ENCODE measurements around the gene ZFP36. TPM values are rescaled to one million over a fixed set of nuclear protein-coding genes. Genes with fewer than 3 reads are reported as not detected.

ZFP36 gene
- total RNA-seq, 1 experiment from 2014 or later: 17.3 TPM

DNA sequence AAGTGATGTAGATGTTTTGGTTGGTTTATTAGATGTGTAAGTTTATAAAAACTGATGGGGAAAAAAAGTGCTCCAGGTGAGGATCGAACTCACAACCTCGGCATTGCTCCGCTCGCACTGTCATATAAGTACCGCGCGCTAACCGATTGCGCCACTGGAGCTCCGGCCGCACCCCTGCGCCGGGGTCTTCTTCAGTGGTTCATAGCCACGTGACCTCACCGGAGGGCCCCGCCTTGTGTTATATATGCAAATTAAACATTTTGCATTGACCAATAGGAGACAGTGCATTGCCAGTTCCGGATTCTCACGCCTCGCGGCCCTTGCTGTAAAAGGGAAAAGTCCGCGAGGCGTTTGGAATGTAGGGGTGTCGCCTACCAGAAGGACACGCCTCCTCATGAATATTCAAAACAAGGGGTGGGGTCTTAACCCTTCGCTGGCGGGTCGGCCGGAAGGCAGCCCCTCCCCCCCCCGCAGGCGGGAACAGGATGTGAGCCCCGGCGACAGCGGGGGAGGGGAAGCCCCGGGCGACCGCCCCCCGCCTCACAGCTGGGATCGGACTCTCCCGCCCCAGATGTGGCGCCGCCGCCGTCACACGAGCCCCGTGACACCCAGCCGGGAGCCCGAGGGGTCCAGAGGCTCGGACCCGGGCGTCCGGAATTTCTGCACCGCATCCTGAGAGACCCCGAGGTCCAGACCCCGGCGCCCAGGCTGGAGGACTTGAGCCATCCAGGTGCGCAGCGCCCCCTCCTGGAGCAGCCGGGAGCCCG is 5.6 kb downstream of the ZFP36 start, which contains the start of gene PLEKHG2 (continued):
- TF ChIP-seq ZNF317 (CRISPR knock-in tag; IDR thresholded peaks at IDR 0.05; ENCODE audit: borderline replicate concordance, low read depth) (no peak), PRRX2 (CRISPR knock-in tag; IDR thresholded peaks at IDR 0.05) (0 out of 2 replicates have a peak, but pooled peaks have one; percentile 37), ZNF396 (CRISPR knock-in tag; IDR thresholded peaks at IDR 0.05; ENCODE audit: borderline replicate concordance) (no peak), OVOL2 (CRISPR knock-in tag; IDR thresholded peaks at IDR 0.05; ENCODE audit: borderline replicate concordance) (no peak), FOXP1 (CRISPR knock-in tag; IDR thresholded peaks at IDR 0.05; ENCODE audit: borderline replicate concordance) (peak; percentile 26; the same call in 1 of the 2 replicates), HMGA2 (CRISPR knock-in tag; IDR thresholded peaks at IDR 0.05) (peak; percentile 50; the same call in 1 of the 2 replicates), GTF2I (CRISPR knock-in tag; conservative IDR thresholded peaks at IDR 0.05) (no peak), MXD4 (CRISPR knock-in tag; IDR thresholded peaks at IDR 0.05; ENCODE audit: borderline replicate concordance) (no peak), ZNF219 (CRISPR knock-in tag; IDR thresholded peaks at IDR 0.05; ENCODE audit: borderline replicate concordance) (no peak), FOXK1 (CRISPR knock-in tag; IDR thresholded peaks at IDR 0.05) (no peak), CBFB (CRISPR knock-in tag; IDR thresholded peaks at IDR 0.05; ENCODE audit: low read depth) (no peak)
- TF ChIP-seq, protein P1, sequence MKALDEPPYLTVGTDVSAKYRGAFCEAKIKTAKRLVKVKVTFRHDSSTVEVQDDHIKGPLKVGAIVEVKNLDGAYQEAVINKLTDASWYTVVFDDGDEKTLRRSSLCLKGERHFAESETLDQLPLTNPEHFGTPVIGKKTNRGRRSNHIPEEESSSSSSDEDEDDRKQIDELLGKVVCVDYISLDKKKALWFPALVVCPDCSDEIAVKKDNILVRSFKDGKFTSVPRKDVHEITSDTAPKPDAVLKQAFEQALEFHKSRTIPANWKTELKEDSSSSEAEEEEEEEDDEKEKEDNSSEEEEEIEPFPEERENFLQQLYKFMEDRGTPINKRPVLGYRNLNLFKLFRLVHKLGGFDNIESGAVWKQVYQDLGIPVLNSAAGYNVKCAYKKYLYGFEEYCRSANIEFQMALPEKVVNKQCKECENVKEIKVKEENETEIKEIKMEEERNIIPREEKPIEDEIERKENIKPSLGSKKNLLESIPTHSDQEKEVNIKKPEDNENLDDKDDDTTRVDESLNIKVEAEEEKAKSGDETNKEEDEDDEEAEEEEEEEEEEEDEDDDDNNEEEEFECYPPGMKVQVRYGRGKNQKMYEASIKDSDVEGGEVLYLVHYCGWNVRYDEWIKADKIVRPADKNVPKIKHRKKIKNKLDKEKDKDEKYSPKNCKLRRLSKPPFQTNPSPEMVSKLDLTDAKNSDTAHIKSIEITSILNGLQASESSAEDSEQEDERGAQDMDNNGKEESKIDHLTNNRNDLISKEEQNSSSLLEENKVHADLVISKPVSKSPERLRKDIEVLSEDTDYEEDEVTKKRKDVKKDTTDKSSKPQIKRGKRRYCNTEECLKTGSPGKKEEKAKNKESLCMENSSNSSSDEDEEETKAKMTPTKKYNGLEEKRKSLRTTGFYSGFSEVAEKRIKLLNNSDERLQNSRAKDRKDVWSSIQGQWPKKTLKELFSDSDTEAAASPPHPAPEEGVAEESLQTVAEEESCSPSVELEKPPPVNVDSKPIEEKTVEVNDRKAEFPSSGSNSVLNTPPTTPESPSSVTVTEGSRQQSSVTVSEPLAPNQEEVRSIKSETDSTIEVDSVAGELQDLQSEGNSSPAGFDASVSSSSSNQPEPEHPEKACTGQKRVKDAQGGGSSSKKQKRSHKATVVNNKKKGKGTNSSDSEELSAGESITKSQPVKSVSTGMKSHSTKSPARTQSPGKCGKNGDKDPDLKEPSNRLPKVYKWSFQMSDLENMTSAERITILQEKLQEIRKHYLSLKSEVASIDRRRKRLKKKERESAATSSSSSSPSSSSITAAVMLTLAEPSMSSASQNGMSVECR (CRISPR knock-in tag; IDR thresholded peaks at IDR 0.05; ENCODE audit: borderline replicate concordance): peak; percentile 30; the same call in 1 of the 2 replicates
- TF ChIP-seq, protein P2, sequence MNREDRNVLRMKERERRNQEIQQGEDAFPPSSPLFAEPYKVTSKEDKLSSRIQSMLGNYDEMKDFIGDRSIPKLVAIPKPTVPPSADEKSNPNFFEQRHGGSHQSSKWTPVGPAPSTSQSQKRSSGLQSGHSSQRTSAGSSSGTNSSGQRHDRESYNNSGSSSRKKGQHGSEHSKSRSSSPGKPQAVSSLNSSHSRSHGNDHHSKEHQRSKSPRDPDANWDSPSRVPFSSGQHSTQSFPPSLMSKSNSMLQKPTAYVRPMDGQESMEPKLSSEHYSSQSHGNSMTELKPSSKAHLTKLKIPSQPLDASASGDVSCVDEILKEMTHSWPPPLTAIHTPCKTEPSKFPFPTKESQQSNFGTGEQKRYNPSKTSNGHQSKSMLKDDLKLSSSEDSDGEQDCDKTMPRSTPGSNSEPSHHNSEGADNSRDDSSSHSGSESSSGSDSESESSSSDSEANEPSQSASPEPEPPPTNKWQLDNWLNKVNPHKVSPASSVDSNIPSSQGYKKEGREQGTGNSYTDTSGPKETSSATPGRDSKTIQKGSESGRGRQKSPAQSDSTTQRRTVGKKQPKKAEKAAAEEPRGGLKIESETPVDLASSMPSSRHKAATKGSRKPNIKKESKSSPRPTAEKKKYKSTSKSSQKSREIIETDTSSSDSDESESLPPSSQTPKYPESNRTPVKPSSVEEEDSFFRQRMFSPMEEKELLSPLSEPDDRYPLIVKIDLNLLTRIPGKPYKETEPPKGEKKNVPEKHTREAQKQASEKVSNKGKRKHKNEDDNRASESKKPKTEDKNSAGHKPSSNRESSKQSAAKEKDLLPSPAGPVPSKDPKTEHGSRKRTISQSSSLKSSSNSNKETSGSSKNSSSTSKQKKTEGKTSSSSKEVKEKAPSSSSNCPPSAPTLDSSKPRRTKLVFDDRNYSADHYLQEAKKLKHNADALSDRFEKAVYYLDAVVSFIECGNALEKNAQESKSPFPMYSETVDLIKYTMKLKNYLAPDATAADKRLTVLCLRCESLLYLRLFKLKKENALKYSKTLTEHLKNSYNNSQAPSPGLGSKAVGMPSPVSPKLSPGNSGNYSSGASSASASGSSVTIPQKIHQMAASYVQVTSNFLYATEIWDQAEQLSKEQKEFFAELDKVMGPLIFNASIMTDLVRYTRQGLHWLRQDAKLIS (CRISPR knock-in tag; IDR thresholded peaks at IDR 0.05; ENCODE audit: borderline replicate concordance): no peak
- TF ChIP-seq, protein P3, sequence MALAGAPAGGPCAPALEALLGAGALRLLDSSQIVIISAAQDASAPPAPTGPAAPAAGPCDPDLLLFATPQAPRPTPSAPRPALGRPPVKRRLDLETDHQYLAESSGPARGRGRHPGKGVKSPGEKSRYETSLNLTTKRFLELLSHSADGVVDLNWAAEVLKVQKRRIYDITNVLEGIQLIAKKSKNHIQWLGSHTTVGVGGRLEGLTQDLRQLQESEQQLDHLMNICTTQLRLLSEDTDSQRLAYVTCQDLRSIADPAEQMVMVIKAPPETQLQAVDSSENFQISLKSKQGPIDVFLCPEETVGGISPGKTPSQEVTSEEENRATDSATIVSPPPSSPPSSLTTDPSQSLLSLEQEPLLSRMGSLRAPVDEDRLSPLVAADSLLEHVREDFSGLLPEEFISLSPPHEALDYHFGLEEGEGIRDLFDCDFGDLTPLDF (CRISPR knock-in tag; IDR thresholded peaks at IDR 0.05): 0 out of 2 replicates have a peak, but pooled peaks have one; percentile 67
- TF ChIP-seq, protein P4, sequence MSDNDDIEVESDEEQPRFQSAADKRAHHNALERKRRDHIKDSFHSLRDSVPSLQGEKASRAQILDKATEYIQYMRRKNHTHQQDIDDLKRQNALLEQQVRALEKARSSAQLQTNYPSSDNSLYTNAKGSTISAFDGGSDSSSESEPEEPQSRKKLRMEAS (CRISPR knock-in tag; IDR thresholded peaks at IDR 0.05): no peak; the same call in 1 of the 2 replicates
- TF ChIP-seq, protein P5, sequence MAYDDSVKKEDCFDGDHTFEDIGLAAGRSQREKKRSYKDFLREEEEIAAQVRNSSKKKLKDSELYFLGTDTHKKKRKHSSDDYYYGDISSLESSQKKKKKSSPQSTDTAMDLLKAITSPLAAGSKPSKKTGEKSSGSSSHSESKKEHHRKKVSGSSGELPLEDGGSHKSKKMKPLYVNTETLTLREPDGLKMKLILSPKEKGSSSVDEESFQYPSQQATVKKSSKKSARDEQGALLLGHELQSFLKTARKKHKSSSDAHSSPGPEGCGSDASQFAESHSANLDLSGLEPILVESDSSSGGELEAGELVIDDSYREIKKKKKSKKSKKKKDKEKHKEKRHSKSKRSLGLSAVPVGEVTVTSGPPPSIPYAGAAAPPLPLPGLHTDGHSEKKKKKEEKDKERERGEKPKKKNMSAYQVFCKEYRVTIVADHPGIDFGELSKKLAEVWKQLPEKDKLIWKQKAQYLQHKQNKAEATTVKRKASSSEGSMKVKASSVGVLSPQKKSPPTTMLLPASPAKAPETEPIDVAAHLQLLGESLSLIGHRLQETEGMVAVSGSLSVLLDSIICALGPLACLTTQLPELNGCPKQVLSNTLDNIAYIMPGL (CRISPR knock-in tag; IDR thresholded peaks at IDR 0.05): peak; percentile 82; the same call in 1 of the 2 replicates
- TF ChIP-seq, protein P6, sequence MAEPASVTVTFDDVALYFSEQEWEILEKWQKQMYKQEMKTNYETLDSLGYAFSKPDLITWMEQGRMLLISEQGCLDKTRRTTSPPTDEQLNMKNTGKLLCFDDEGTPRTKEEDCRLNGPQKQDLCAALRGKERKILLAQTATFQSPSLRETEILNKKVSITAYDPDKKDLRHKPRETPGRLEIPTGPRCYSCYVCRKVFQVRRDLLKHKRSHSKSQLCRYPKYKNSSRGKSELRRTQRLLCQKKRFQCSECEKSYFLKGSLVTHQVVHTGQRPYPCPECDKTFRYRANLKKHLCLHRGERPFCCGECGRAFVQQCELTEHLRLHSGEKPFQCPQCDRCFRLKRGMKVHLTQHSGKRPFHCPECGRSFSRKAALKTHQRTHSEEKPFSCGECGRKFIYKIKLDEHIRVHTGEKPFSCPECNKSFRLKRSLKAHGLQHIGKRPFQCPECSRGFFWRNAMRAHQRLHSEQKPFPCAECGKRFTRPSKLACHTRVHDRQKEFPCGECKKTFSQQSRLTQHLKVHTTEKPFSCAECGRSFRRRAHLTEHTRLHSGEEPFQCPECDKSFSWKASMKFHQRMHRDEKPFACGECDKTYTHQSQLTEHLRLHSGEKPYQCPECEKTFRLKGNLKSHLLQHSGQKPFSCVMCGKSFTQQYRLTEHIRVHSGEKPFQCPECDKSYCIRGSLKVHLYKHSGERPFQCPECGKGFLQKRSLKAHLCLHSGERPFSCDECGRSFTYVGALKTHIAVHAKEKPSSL (CRISPR knock-in tag; conservative IDR thresholded peaks at IDR 0.05): no peak
- TF ChIP-seq, protein P7, sequence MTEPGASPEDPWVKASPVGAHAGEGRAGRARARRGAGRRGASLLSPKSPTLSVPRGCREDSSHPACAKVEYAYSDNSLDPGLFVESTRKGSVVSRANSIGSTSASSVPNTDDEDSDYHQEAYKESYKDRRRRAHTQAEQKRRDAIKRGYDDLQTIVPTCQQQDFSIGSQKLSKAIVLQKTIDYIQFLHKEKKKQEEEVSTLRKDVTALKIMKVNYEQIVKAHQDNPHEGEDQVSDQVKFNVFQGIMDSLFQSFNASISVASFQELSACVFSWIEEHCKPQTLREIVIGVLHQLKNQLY (CRISPR knock-in tag; IDR thresholded peaks at IDR 0.05): no peak
- TF ChIP-seq, protein P8, sequence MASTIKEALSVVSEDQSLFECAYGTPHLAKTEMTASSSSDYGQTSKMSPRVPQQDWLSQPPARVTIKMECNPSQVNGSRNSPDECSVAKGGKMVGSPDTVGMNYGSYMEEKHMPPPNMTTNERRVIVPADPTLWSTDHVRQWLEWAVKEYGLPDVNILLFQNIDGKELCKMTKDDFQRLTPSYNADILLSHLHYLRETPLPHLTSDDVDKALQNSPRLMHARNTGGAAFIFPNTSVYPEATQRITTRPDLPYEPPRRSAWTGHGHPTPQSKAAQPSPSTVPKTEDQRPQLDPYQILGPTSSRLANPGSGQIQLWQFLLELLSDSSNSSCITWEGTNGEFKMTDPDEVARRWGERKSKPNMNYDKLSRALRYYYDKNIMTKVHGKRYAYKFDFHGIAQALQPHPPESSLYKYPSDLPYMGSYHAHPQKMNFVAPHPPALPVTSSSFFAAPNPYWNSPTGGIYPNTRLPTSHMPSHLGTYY (CRISPR knock-in tag; IDR thresholded peaks at IDR 0.05): 0 out of 2 replicates have a peak, but pooled peaks have one; percentile 73
- TF ChIP-seq, protein P9, sequence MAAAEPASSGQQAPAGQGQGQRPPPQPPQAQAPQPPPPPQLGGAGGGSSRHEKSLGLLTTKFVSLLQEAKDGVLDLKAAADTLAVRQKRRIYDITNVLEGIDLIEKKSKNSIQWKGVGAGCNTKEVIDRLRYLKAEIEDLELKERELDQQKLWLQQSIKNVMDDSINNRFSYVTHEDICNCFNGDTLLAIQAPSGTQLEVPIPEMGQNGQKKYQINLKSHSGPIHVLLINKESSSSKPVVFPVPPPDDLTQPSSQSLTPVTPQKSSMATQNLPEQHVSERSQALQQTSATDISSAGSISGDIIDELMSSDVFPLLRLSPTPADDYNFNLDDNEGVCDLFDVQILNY (CRISPR knock-in tag; IDR thresholded peaks at IDR 0.05): peak; percentile 82; the same call in 1 of the 2 replicates
